ENCODE data around the gene COX7A2L.

The COX7A2L gene

GRCh38 chr2:42376758-42377157 lies 15.7 kb upstream of the COX7A2L start:
- no peak for DNase-seq (ENCODE audit: low read depth)

GRCh38 chr2:42372474-42373200 lies 11.6 kb upstream of the COX7A2L start:
- H3K4me3 ChIP-seq (ENCODE audit: low read depth, low read length), result no peak overlapping the region
- no peak for DNase-seq (ENCODE audit: low read depth)
- no peak for TF ChIP-seq CTCF (IDR thresholded peaks at IDR 0.05; ENCODE audit: control insufficient read depth, extremely low read depth, insufficient read depth)

More at GRCh38 chr2:42376758-42377157, 15.7 kb upstream of the COX7A2L start:
- H3K4me3 ChIP-seq (ENCODE audit: low read depth, low read length), result no peak overlapping the region
- no peak for TF ChIP-seq CTCF (IDR thresholded peaks at IDR 0.05; ENCODE audit: control insufficient read depth, extremely low read depth, insufficient read depth)

DNA sequence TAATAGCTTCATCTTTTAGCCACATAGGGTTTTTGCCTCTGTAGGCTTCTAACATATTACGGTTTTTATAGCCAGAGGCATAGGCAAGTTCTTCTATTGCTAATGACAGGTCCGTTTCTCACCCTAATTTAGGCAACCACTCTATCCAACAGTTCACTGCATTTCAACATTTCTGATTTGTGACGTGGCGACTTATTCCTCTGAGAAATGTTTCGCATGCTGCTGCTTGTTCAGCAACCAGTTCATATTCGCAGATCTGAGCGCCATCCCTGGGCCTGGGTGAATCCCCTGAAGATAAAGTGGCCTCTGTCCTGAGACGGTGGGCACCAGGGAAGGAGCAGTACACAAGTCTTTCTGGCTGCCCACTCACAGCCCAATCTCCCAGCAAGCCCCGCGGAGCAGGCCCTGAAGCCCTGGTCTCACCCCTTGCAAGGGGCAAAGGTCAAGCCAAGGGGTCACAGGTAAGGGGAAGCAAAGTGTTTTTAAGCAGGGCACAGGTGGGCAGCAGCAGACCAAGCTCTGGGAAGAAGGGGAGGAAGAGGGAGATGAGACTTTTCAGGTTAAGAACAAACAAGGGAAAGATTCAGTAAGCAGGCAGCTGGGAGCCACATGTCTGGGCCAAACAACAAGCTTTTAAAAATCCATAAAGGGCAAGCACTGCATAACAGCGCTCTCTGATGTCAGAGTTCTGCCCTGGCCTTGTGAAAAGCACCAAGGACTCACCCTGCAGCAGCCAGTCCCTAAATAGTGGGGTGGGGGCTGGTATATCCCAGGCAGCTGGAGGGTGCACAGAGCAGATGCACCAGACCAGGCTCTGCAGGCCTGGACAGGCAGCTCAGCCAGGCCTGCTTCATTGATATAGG lies 10.8 kb upstream of the COX7A2L start:
- no peak for TF ChIP-seq CTCF (IDR thresholded peaks at IDR 0.05; ENCODE audit: control insufficient read depth, extremely low read depth, insufficient read depth)
- no peak overlapping the region for H3K4me3 ChIP-seq (ENCODE audit: low read depth, low read length)
- no peak for DNase-seq (ENCODE audit: low read depth)

- H3K4me3 ChIP-seq (ENCODE audit: low read depth, low read length), result no peak overlapping the region
- TF ChIP-seq CTCF (IDR thresholded peaks at IDR 0.05; ENCODE audit: control insufficient read depth, extremely low read depth, insufficient read depth), result no peak
- DNase-seq (ENCODE audit: low read depth), result no peak
Observed at GRCh38 chr2:42369532-42370229, 8.7 kb upstream of the COX7A2L start.

DNA sequence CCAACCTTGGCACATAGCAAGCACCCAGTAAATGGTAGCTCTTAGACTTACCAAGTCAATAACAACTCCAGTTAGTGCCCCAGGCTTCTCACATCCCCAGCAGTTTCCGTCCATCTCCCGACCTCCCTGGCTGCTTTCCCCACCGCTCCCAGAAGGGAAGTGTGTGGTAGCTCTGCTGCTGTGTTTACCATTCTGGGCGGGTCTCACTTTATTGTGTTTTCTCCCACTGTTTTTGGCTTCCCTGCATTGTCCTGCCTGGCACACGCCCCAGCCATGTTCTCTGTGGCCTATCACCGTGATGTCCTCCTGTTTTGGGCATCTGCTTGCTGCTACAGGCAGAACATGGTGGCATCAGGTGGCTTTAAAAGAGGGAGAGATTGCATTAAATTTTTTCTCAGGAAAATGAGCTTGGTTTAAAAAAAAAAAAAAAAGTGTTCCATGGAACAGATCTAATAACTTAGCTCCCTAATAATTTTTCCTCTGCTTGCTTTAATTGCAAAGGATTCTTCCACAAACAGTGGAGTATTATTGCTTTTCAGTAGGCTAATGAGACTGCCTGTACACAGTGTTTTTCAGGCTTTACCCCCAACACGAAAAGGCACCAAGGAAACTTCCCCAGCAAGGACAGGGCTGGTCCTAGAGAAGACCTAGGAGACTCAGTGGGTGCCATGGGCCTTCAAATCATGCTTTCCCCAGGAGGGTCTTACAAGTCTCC lies 8.0 kb upstream of the COX7A2L start:
- no peak for TF ChIP-seq CTCF (IDR thresholded peaks at IDR 0.05; ENCODE audit: control insufficient read depth, extremely low read depth, insufficient read depth)
- H3K4me3 ChIP-seq (ENCODE audit: low read depth, low read length), result peak overlapping the region; percentile 23
- DNase-seq (ENCODE audit: low read depth), result peak; percentile 80

GRCh38 chr2:42367835-42368234 lies 6.8 kb upstream of the COX7A2L start:
- H3K4me3 ChIP-seq (ENCODE audit: low read depth, low read length), result no peak overlapping the region
- DNase-seq (ENCODE audit: low read depth), result no peak
- TF ChIP-seq CTCF (IDR thresholded peaks at IDR 0.05; ENCODE audit: control insufficient read depth, extremely low read depth, insufficient read depth), result no peak
